ENCODE measurements around the gene BTF3. TPM values are rescaled to one million over a fixed set of nuclear protein-coding genes. Genes with fewer than 3 reads are reported as not detected.

BTF3 gene
- total RNA-seq, 3 donors from 2014 or later = 460 to 520 (median 486) TPM

DNA sequence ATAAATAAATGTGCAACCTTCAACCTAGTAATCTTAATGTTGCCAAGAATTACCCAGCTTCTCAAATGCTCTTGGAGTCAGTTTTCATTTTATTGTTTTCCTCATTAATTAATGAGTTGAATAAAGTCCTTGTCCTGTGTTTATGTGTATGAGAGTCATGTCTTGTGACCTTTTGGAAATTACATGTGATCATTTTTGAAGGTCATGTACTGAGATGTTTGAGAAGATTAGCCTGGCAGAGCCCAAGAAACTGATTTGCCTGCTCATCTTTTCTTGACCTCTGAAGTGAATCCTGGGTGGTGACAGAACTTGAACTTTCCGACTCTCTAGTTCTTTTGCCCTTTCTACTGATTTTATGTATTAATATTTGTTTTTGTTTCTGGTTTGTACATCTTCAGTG is 51.8 kb downstream of the BTF3 start:
- DNase-seq (no peak), ATAC-seq (no peak)
- Histone ChIP-seq H3K4me3 (no peak overlapping the region), H3K4me1 (ENCODE audit: low read depth) (peaks cover 1% of the 10 kb centered on the region), H3K36me3 (ENCODE audit: low read depth) (no peaks in the 10 kb centered on the region), H3K9me3 (no peaks in the 10 kb centered on the region)
- intact Hi-C loops (cut with DNase I, micrococcal nuclease) = no loop called here
- TF ChIP-seq, protein P1, sequence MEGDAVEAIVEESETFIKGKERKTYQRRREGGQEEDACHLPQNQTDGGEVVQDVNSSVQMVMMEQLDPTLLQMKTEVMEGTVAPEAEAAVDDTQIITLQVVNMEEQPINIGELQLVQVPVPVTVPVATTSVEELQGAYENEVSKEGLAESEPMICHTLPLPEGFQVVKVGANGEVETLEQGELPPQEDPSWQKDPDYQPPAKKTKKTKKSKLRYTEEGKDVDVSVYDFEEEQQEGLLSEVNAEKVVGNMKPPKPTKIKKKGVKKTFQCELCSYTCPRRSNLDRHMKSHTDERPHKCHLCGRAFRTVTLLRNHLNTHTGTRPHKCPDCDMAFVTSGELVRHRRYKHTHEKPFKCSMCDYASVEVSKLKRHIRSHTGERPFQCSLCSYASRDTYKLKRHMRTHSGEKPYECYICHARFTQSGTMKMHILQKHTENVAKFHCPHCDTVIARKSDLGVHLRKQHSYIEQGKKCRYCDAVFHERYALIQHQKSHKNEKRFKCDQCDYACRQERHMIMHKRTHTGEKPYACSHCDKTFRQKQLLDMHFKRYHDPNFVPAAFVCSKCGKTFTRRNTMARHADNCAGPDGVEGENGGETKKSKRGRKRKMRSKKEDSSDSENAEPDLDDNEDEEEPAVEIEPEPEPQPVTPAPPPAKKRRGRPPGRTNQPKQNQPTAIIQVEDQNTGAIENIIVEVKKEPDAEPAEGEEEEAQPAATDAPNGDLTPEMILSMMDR (IDR thresholded peaks at IDR 0.05) = no peak

DNA sequence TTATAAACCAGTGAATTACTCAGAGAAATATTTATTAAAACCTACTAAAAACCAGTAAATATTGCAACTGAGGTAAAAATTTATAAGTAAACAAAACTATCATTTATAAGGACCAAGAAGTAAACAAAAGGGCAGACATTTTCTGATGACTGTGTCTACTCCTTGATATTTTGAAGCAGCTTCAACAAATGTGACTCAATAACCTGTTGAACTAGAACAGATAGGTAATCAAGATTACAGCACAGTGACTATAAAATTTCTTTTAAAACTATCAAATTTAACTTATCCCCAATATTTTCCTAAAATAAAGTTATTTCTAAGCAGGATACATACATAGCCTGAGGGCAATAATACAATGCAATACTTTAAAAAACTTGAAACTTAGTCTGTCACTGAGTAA is 54.4 kb downstream of the BTF3 start:
- DNase-seq (no peak), ATAC-seq (no peak)
- no peaks in the 10 kb centered on the region for H3K9me3 ChIP-seq
- no peaks in the 10 kb centered on the region for H3K36me3 ChIP-seq (ENCODE audit: low read depth)
- H3K4me3 ChIP-seq = no peak overlapping the region
- TF ChIP-seq, protein P1 (IDR thresholded peaks at IDR 0.05) = no peak
- intact Hi-C loops (cut with DNase I, micrococcal nuclease) = no loop called here
- no peaks in the 10 kb centered on the region for H3K4me1 ChIP-seq (ENCODE audit: low read depth)

Other genes starting within 250 kb of the BTF3 start
- gene FOXD1, start 49.7 kb upstream of the BTF3 start, total RNA-seq = under 1 TPM in 1 of 3 donors, not detected in 2; 0.16 TPM
- gene ANKRA2, start 67.2 kb downstream of the BTF3 start, total RNA-seq = 10 to 100 TPM; 20.8 to 23.8 (median 23.1) TPM
- 10 to 100 TPM; 11.9 to 15.0 (median 13.5) TPM for gene UTP15, start 67.3 kb downstream of the BTF3 start, total RNA-seq
- gene ARHGEF28, start 127.8 kb downstream of the BTF3 start, total RNA-seq = 10 to 100 TPM in 2 of 3 donors, 1 to 10 TPM in 1; 5.4 to 21.7 (median 11.6) TPM